Measurements from ENCODE around the gene THSD8.

DNA sequence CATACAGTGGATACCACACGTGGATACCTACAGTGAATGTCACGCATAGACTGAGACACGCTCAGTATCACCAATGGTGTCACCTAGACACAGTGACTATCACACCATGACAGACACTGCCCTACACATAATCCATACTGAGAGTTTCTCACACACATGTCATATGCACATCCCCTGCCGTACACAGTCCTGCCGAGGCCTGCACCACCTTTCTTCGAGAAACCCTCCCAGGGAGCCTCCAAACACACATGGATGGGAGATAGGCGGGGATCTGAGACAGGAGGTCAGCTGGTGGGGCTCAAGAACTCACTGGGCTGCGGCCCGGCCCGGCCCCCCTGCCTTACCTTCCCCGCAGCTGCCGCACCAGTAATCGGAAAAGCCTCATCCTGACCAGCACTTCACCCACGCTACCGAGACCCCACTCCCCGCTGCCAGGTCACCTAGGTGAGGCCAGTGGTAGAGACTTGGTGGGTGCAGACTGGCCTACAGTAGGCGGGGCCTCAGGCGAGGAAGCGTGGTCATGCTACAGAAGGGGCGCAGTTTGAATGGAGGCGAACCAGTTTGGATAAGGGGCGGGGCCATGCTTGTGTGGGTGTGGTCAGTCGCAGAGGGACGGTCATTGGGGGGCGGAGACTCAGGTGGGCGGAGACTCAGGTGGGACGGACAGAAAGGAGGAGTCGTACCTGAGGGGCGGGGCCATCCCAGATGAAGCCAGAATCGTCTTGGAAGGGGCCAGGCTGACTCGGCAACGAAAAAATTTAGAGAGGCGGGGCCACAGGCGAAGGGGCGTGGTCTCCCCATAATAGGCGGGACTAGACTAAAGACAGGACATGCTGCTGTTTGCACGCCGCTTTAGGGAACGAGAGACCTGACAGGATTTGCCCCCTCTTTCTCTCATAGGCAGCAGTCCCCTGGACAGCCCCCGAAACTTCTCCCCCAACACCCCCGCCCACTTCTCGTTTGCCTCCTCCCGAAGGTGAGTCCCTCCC is 38.5 kb downstream of the THSD8 start:
- TF ChIP-seq, protein P1, sequence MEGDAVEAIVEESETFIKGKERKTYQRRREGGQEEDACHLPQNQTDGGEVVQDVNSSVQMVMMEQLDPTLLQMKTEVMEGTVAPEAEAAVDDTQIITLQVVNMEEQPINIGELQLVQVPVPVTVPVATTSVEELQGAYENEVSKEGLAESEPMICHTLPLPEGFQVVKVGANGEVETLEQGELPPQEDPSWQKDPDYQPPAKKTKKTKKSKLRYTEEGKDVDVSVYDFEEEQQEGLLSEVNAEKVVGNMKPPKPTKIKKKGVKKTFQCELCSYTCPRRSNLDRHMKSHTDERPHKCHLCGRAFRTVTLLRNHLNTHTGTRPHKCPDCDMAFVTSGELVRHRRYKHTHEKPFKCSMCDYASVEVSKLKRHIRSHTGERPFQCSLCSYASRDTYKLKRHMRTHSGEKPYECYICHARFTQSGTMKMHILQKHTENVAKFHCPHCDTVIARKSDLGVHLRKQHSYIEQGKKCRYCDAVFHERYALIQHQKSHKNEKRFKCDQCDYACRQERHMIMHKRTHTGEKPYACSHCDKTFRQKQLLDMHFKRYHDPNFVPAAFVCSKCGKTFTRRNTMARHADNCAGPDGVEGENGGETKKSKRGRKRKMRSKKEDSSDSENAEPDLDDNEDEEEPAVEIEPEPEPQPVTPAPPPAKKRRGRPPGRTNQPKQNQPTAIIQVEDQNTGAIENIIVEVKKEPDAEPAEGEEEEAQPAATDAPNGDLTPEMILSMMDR (IDR thresholded peaks at IDR 0.05; ENCODE audit: poor library complexity), result no peak
- TF ChIP-seq EZH2 (IDR thresholded peaks at IDR 0.05; ENCODE audit: borderline replicate concordance), result no peak
- TF ChIP-seq EZH2phosphoT487 (IDR thresholded peaks at IDR 0.05; ENCODE audit: low read depth, severe bottlenecking, unreplicated experiment), result no peak
